SK-N-SH (cell line): ENCODE data around the gene CACYBP. TPM values are rescaled to one million over a fixed set of nuclear protein-coding genes. Genes with fewer than 3 reads are reported as not detected.

Experiments
- CTCF ChIA-PET: fragments of 300-600, 350-600 bp; formaldehyde crosslinking; extraction: SDS; loops from one replicate; lab custom pipeline; 2021; lab: Yijun Ruan, JAX
- POLR2A ChIA-PET: fragments of 350-600 bp; sonication (Branson Sonifier 250); formaldehyde crosslinking; extraction: SDS; loops from one replicate; lab custom pipeline; 2020; ENCODE audit warnings: antibody characterized with exemption, inconsistent platforms; lab: Yijun Ruan, JAX
- DNase-seq: peaks from one replicate; pipeline ENCODE4 v3.0.0; 2012
- H2AFZ ChIP-seq: fragments of 200-600 bp; sonication (generic); 2 replicates; pipeline ENCODE4 v1.8.1; 2016; ENCODE audit warnings: antibody characterized with exemption, mild to moderate bottlenecking, low read depth
- H3F3A ChIP-seq: fragments of 200-600 bp; sonication (generic); replicated peaks from 2 replicates; pipeline ENCODE3; 2016; ENCODE audit warnings: antibody characterized with exemption, mild to moderate bottlenecking; ENCODE audit not compliant: insufficient read depth
- H3K27ac ChIP-seq, 2 experiments: fragments of 200-500 bp in 1 of 2; fragments of 200-600 bp in 1 of 2; sonication (Bioruptor generic) in 1 of 2; sonication (generic), shearing (Covaris generic) in 1 of 2; 2 replicates each; pipeline versions ENCODE4 v1.5.1 to v1.6.1; 2014 to 2016; ENCODE audit warnings: low read depth in 2 of 2, inconsistent platforms in 1 of 2, low read length in 1 of 2, mild to moderate bottlenecking in 1 of 2, mixed read lengths in 1 of 2
- H3K27me3 ChIP-seq: fragments of 200-600 bp; sonication (generic), shearing (Covaris generic); 2 replicates; pipeline ENCODE4 v1.6.1; 2016; ENCODE audit warnings: mixed run types; ENCODE audit not compliant: insufficient read depth
- H3K36me3 ChIP-seq, 2 experiments: fragments of 200-500 bp in 1 of 2; fragments of 200-600 bp in 1 of 2; sonication (Bioruptor generic) in 1 of 2; sonication (generic) in 1 of 2; replicated peaks in 1 of 2; 2 replicates each; pipeline versions ENCODE3 to v1.5.1; 2014 to 2016; ENCODE audit warnings: low read length in 1 of 2, mild to moderate bottlenecking in 1 of 2; ENCODE audit not compliant: insufficient read depth in 2 of 2, control insufficient read depth in 1 of 2
- H3K4me1 ChIP-seq, 2 experiments: fragments of 200-500 bp in 1 of 2; fragments of 200-600 bp in 1 of 2; sonication (Bioruptor generic) in 1 of 2; sonication (generic), shearing (Covaris generic) in 1 of 2; 2 replicates each; pipeline versions ENCODE4 v1.5.1 to v1.6.1; 2014 to 2016; ENCODE audit warnings: low read depth in 1 of 2, low read length in 1 of 2, mixed run types in 1 of 2; ENCODE audit not compliant: insufficient read depth in 2 of 2, control insufficient read depth in 1 of 2
- H3K4me2 ChIP-seq: fragments of 200-600 bp; sonication (generic), shearing (Covaris generic); 2 replicates; pipeline ENCODE4 v1.6.1; 2017; ENCODE audit warnings: mixed run types
- H3K4me3 ChIP-seq, 2 experiments: fragments of 200-500 bp in 1 of 2; fragments of 200-600 bp in 1 of 2; sonication (Bioruptor generic) in 1 of 2; sonication (generic), shearing (Covaris generic) in 1 of 2; 2 replicates each; pipeline versions ENCODE4 v1.5.1 to v1.8.1; 2014 to 2016; ENCODE audit warnings: low read depth in 2 of 2, inconsistent platforms in 1 of 2, low read length in 1 of 2, mild to moderate bottlenecking in 1 of 2, mixed read lengths in 1 of 2, moderate library complexity in 1 of 2
- H3K79me2 ChIP-seq: fragments of 200-600 bp; sonication (generic); 2 replicates; pipeline ENCODE4 v1.8.1; 2017; ENCODE audit warnings: mild to moderate bottlenecking; ENCODE audit not compliant: insufficient read depth
- H3K9ac ChIP-seq: fragments of 200-600 bp; sonication (generic); 2 replicates; pipeline ENCODE4 v1.6.1; 2017; ENCODE audit warnings: mixed run types
- H3K9me2 ChIP-seq: fragments of 200-600 bp; sonication (generic); 2 replicates; pipeline ENCODE4 v1.6.1; 2017; ENCODE audit warnings: mixed run types
- H3K9me3 ChIP-seq: fragments of 200-600 bp; sonication (generic); 2 replicates; pipeline ENCODE4 v1.6.1; 2017; ENCODE audit warnings: mixed run types, mild to moderate bottlenecking, moderate library complexity
- H4K20me1 ChIP-seq: fragments of 200-600 bp; sonication (generic); 2 replicates; pipeline ENCODE4 v1.6.1; 2017; ENCODE audit warnings: mild to moderate bottlenecking, mixed run types; ENCODE audit not compliant: insufficient read depth
- GABPA ChIP-seq: IDR thresholded peaks from 2 replicates; pipeline ENCODE4 v1.4.0; 2012; ENCODE audit warnings: low read depth, mild to moderate bottlenecking
- JUND ChIP-seq: IDR thresholded peaks from 2 replicates; pipeline ENCODE4 v1.4.0; 2012
- MEF2A ChIP-seq: IDR thresholded peaks from 2 replicates; pipeline ENCODE4 v1.4.0; 2012; ENCODE audit warnings: low read depth, borderline replicate concordance
- NFIC ChIP-seq: IDR thresholded peaks from 2 replicates; pipeline ENCODE4 v1.4.0; 2012; ENCODE audit warnings: borderline replicate concordance
- RAD21 ChIP-seq: IDR thresholded peaks from 2 replicates; pipeline ENCODE4 v1.6.1; 2012; ENCODE audit warnings: mild to moderate bottlenecking, low read length
- RCOR1 ChIP-seq: fragments of 150-350 bp; IDR thresholded peaks from 2 replicates; pipeline ENCODE4 v1.6.1; 2017; ENCODE audit warnings: antibody characterized with exemption, low read length
- SIN3A ChIP-seq: IDR thresholded peaks from 2 replicates; pipeline ENCODE4 v1.6.1; 2012; ENCODE audit warnings: low read depth, mild to moderate bottlenecking, low read length, moderate library complexity, borderline replicate concordance
- SMC3 ChIP-seq: IDR thresholded peaks from 2 replicates; pipeline ENCODE4 v1.6.1; 2012; ENCODE audit warnings: low read depth, low read length, improper control_type of control experiment
- TAF1 ChIP-seq: IDR thresholded peaks from 2 replicates; pipeline ENCODE4 v1.6.1; 2012; ENCODE audit warnings: low read depth, mild to moderate bottlenecking, low read length, moderate library complexity, borderline replicate concordance
- TCF12 ChIP-seq: IDR thresholded peaks from 2 replicates; pipeline ENCODE4 v1.4.0; 2012
- YY1 ChIP-seq: IDR thresholded peaks from 2 replicates; pipeline ENCODE4 v1.4.0; 2012; ENCODE audit warnings: low read depth, mild to moderate bottlenecking
- WGBS: methylation state at CpG from one replicate; pipeline ENCODE4 v1.1.6; 2017; ENCODE audit warnings: low lambda C conversion rate; 5-methylcytosine and 5-hydroxymethylcytosine counted together
- polyA plus RNA-seq, 3 experiments: library from polyadenylated mRNA; depleted of rRNA; stranded (reverse); fragments of >200 nt; gene quantifications; 2 replicates each; pipeline ENCODE4 v1.2.3, GENCODE V29; 2012

Gene CACYBP
- polyA plus RNA-seq, 1 of the 3 experiments (the other 2 are of a cell fraction), result 56.2 TPM

DNA sequence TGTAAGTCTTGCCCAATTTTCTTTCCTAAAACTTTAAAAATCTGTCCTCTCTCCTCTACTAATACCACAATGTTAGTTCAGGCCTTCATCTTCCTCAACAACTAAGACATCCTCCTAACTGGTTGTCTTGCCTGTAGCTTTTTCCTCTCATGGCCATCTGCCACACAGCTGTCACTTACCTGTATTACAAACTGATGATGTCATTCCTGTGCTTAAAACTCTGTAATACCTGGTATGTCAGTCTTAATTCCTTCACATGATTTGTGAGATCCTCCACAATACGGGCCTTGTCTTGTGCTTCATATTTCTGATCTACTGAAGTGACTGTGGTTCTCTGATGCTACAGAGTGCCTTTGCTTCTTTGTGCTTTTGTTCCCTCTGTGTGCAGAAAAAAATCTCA, 13.7 kb downstream of the CACYBP start:
- H3K9ac ChIP-seq, result no peak overlapping the region
- H3K4me3 ChIP-seq, result no peak overlapping the region
- no peak for DNase-seq
- H3K9me2 ChIP-seq, result no peaks in the 10 kb centered on the region
- H3K4me2 ChIP-seq, result no peak overlapping the region
- TF ChIP-seq MEF2A (no peak), YY1 (no peak), RCOR1 (no peak), SIN3A (no peak), TCF12 (no peak)
- H3K36me3 ChIP-seq, result peaks cover 71 to 78% of the 10 kb centered on the region in 2 experiments
- peaks cover 21% of the 10 kb centered on the region for H3K79me2 ChIP-seq
- no peaks in the 10 kb centered on the region for H4K20me1 ChIP-seq
- peaks cover 0 to 13% of the 10 kb centered on the region in 2 experiments; a peak in 1 of 4 replicates for H3K4me1 ChIP-seq
- ChIA-PET CTCF (interaction anchor here (1.0 to 1.1 kb wide), 2 partner anchors 8 to 16 kb away, joined by 3 read pairs; no protein-coding TSS in a partner anchor), POLR2A (interaction anchor here (0.6 to 1.3 kb wide), 2 partner anchors 9 to 10 kb away, joined by 4 to 5 read pairs; partner anchors contain the start of gene MRPS14)
- no peaks in the 10 kb centered on the region for H3K27me3 ChIP-seq
- 86% methylated on average over 1 of the region's 1 CpG for WGBS
- no peaks in the 10 kb centered on the region for H3K9me3 ChIP-seq
- peaks cover 45% of the 10 kb centered on the region for H3F3A ChIP-seq
- no peak overlapping the region for H2AFZ ChIP-seq
- no peak overlapping the region for H3K27ac ChIP-seq

DNA sequence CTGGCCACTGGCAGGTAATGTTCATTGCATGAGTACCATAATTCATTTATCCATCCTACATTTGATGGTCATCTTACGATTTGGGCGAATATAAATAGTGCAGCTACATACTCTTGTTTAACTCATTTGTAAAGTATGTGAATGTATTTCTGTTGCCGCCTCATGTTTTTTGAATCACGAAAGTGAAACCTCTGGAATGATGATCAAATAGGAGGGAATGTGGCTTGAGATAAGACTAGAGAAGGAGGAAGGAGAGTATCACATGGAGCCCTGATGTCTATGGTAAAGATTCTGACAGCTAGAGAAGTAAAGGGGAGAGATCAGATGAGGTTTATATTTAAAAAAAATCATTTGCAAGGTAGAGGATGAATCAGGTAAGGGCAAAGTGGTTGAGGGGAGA, 15.5 kb downstream of the CACYBP start:
- no peaks in the 10 kb centered on the region for H4K20me1 ChIP-seq
- H3K27ac ChIP-seq, result peak overlapping the region; percentile 16 to 66; a peak in 3 of 4 replicates
- H3K4me1 ChIP-seq, result peaks cover 0 to 13% of the 10 kb centered on the region in 2 experiments; a peak in 1 of 4 replicates
- peaks cover 19% of the 10 kb centered on the region; the same call in 1 of the 2 replicates for H3K79me2 ChIP-seq
- ChIA-PET CTCF (interaction anchor here (1.1 to 1.5 kb wide), 3 partner anchors 8 to 110 kb away, joined by 3 to 5 read pairs (median 4); partner anchors contain the start of genes CACYBP and MRPS14), POLR2A (no interaction called here)
- H3F3A ChIP-seq, result peaks cover 45% of the 10 kb centered on the region
- no peaks in the 10 kb centered on the region for H3K9me3 ChIP-seq
- TF ChIP-seq GABPA (no peak), TCF12 (peak; percentile 43; the same call in 1 of the 2 replicates), SMC3 (no peak), JUND (peak; percentile 33; the same call in 1 of the 2 replicates), NFIC (no peak)
- TF ChIP-seq, all 33 proteins: peak for 2
- Histone ChIP-seq H3K27me3 (no peaks in the 10 kb centered on the region), H3K4me2 (peak overlapping the region; percentile 53; the same call in 1 of the 2 replicates), H3K9ac (no peak overlapping the region), H3K9me2 (no peaks in the 10 kb centered on the region), H3K36me3 (peaks cover 61 to 69% of the 10 kb centered on the region in 2 experiments), H2AFZ (no peak overlapping the region), H3K4me3 (peak overlapping the region in 1 of 2 experiments; percentile 28; a peak in 1 of 4 replicates)
- 43% methylated on average over 4 of the region's 4 CpGs for WGBS
- no peak for DNase-seq

DNA sequence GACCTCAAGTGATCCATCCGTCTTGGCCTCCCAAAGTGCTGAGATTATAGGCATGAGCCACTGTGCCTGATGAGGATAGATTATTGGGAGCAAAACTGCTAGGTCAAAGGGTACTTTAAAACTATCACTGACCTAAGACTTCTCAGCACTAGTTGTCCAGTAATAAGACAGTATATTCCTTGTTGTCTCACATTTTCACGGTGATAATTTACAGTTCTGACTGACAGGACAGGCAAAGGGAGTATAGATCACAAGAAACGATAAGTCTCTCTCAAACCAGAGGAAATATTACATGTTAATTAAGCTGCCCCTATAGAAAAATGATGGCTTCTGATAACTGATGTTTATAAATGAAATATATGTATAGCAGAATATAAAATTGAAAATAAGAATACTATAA, 19.8 kb downstream of the CACYBP start:
- Histone ChIP-seq H2AFZ (no peak overlapping the region), H3K4me2 (no peak overlapping the region), H3K79me2 (peaks cover 46% of the 10 kb centered on the region), H3K4me1 (peaks cover 9 to 13% of the 10 kb centered on the region in 2 experiments; a peak in 3 of 4 replicates), H4K20me1 (no peaks in the 10 kb centered on the region), H3K9ac (no peak overlapping the region), H3K9me2 (no peaks in the 10 kb centered on the region), H3F3A (peaks cover 31% of the 10 kb centered on the region), H3K27me3 (no peaks in the 10 kb centered on the region), H3K36me3 (peaks cover 19 to 27% of the 10 kb centered on the region in 2 experiments), H3K27ac (no peak overlapping the region), H3K9me3 (no peaks in the 10 kb centered on the region), H3K4me3 (no peak overlapping the region)
- TF ChIP-seq TAF1 (no peak), RAD21 (no peak)
- 99% methylated on average over 3 of the region's 3 CpGs for WGBS
- ChIA-PET CTCF (interaction anchor here (0.6 kb wide), 1 partner anchor 104 kb away, joined by 3 read pairs; no protein-coding TSS in a partner anchor), POLR2A (no interaction called here)
- no peak for DNase-seq
